Vagina (tissue), 2 donors: ENCODE results near the gene VAMP1.

Experiments used
- CTCF ChIP-seq, 3 experiments: fragments of 450-650 bp in 2 of 3; fragments of 200-600 bp in 1 of 3; sonication (generic) in 1 of 3; IDR thresholded peaks; one replicate each; pipeline ENCODE4 v1.5.1; 2017 to 2019; ENCODE audit warnings: antibody characterized with exemption in 3 of 3, mild to moderate bottlenecking in 2 of 3, moderate library complexity in 2 of 3
- POLR2AphosphoS5 ChIP-seq, 2 donors: sonication (generic); formaldehyde crosslinking; IDR thresholded peaks; one replicate each; pipeline ENCODE4 v1.9.0; 2017; ENCODE audit warnings: antibody characterized with exemption in 2 of 2, mild to moderate bottlenecking in 2 of 2, low read depth in 1 of 2; ENCODE audit not compliant: insufficient read depth in 1 of 2

- TF ChIP-seq CTCF (IDR thresholded peaks at IDR 0.05) (no peak), POLR2AphosphoS5 (IDR thresholded peaks at IDR 0.05; ENCODE audit: insufficient read depth in 1 of 2, low read depth in 1 of 2) (no peak)
Observed at GRCh38 chr12:6462234-6462995, 8.1 kb downstream of the VAMP1 start.
